Brain microvascular endothelial cell (primary cell): ENCODE measurements around the gene ARID4B.

Experiments
- DNase-seq: peaks from one replicate; pipeline ENCODE4 v3.0.0-alpha.2; 2020
- H3K27ac ChIP-seq: fragments of 250-450 bp; sonication (Bioruptor Pico); 2 replicates; pipeline ENCODE4 v1.5.1; 2020; ENCODE audit warnings: mild to moderate bottlenecking, moderate library complexity
- H3K27me3 ChIP-seq: fragments of 250-450 bp; sonication (Bioruptor Pico); replicated peaks from 2 replicates; pipeline ENCODE4 v1.5.1; 2020; ENCODE audit warnings: mild to moderate bottlenecking
- H3K36me3 ChIP-seq: fragments of 250-450 bp; sonication (Bioruptor Pico); replicated peaks from 2 replicates; pipeline ENCODE4 v1.5.1; 2020; ENCODE audit warnings: mild to moderate bottlenecking
- H3K4me3 ChIP-seq: 2 replicates; pipeline ENCODE4 v1.5.1; 2011; ENCODE audit warnings: low read depth, mild to moderate bottlenecking, control low read depth, low read length, moderate library complexity
- CTCF ChIP-seq: IDR thresholded peaks from 2 replicates; pipeline ENCODE4 v1.5.1; 2011; ENCODE audit warnings: low read depth, mild to moderate bottlenecking, moderate library complexity, low read length, control low read depth, inconsistent platforms; ENCODE audit errors: missing control alignments
- in situ Hi-C: cut with HindIII; loops from 2 replicates; pipeline ENCODE4 v1.10.0; 2017; ENCODE audit warnings: low sequenced_read_pairs, low pct_ligation_motif_present

Gene ARID4B

GRCh38 chr1:235138821-235139220, 189.2 kb downstream of the ARID4B start:
- no peak overlapping the region for H3K4me3 ChIP-seq
- no peak for TF ChIP-seq CTCF
- in situ Hi-C loops = no loop called here
- H3K36me3 ChIP-seq = peaks cover 57% of the 10 kb centered on the region
- H3K27ac ChIP-seq = no peak overlapping the region
- DNase-seq = no peak
- no peaks in the 10 kb centered on the region for H3K27me3 ChIP-seq

GRCh38 chr1:235136111-235136510, 191.9 kb downstream of the ARID4B start:
- in situ Hi-C loops = no loop called here
- H3K36me3 ChIP-seq = peaks cover 61% of the 10 kb centered on the region

DNA sequence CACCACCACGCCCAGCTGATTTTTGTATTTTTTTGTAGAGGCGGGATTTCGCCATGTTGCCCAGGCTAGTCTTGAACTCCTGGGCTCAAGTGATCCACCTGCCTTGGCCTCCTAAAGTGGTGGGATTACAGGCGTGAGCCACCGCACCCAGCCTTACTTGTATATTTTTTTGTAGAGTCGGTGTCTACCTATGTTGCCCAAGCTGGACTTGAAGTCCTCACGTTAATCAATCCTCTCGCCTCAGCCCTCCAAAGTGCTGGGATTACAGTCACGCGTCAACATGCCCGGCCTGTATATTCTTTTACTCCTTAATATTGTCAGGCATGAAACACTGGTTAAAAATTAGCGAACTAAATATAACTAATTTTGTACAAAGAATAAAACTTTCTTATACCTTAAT, 193.8 kb downstream of the ARID4B start:
- in situ Hi-C loops = no loop called here
- Histone ChIP-seq H3K27ac (no peak overlapping the region), H3K27me3 (no peaks in the 10 kb centered on the region), H3K4me3 (no peak overlapping the region), H3K36me3 (peaks cover 56% of the 10 kb centered on the region)
- no peak for DNase-seq
- no peak for TF ChIP-seq CTCF

More at GRCh38 chr1:235136111-235136510, 191.9 kb downstream of the ARID4B start:
- DNase-seq = no peak
- no peaks in the 10 kb centered on the region for H3K27me3 ChIP-seq
- no peak for TF ChIP-seq CTCF
- no peak overlapping the region for H3K27ac ChIP-seq
- no peak overlapping the region for H3K4me3 ChIP-seq

DNA sequence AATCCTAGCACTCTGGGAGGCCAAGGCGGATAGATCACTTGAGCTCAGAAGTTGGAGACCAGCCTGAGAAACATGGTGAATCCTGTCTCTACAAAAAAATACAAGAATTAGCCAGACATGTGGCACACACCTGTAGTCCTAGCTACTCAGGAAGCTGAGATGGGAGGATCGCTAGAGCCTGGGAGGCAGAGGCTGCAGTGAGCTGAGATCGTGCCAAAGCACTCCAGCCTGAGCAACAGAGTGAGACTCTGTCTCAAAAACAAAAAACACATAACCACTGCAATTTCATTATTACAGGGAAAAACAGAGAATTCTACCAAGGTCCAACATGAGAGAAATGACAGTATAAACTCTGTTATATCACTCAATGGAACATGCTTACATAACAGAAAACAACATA, 194.9 kb downstream of the ARID4B start:
- Histone ChIP-seq H3K27ac (no peak overlapping the region), H3K27me3 (no peaks in the 10 kb centered on the region), H3K4me3 (no peak overlapping the region), H3K36me3 (peaks cover 49% of the 10 kb centered on the region)
- in situ Hi-C loops = no loop called here
- no peak for DNase-seq
- TF ChIP-seq CTCF = no peak

- H3K4me3 ChIP-seq = no peak overlapping the region
- no peaks in the 10 kb centered on the region for H3K27me3 ChIP-seq
- no peak for DNase-seq
- no peak for TF ChIP-seq CTCF
- in situ Hi-C loops = no loop called here
- H3K36me3 ChIP-seq = peaks cover 39% of the 10 kb centered on the region
- no peak overlapping the region for H3K27ac ChIP-seq
Measured at GRCh38 chr1:235131961-235132360, 196.0 kb downstream of the ARID4B start.

DNA sequence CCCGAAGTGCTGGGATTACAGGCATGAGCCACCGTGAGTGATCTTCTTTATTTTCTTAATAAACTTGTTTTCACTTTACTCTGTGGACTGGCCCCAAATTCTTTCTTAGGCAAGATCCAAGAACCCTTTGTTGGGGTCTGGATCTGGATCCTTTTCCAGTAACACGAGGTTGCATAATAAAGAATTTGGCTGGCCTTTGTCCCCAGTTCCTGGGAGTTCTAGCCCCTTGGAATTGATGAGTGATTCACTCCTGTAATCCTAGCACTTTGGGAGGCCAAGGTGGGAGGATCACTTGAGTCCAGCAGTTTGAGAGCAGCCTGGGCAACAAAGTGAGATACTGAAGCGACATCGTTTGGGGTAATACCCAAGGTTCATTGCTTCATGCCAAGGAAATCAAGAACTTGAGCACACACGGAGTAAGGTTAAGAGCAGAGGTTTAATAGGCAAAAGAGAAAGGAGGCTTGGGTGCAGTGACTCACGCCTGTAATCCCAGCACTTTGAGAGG, 197.2 kb downstream of the ARID4B start:
- DNase-seq = no peak

More for the DNA sequence above, 197.2 kb downstream of the ARID4B start:
- in situ Hi-C loops = no loop called here
- H3K27me3 ChIP-seq = no peaks in the 10 kb centered on the region
- no peak for TF ChIP-seq CTCF
- H3K36me3 ChIP-seq = peaks cover 36% of the 10 kb centered on the region
- H3K27ac ChIP-seq = no peak overlapping the region
- H3K4me3 ChIP-seq = no peak overlapping the region
